Adrenal gland (tissue), 12 donors: ENCODE results near the gene CMTM4. TPM values are rescaled to one million over a fixed set of nuclear protein-coding genes. Genes with fewer than 3 reads are reported as not detected.
A peak's percentile ranks its signal among the peaks of the same experiment; 100 is the strongest.

Experiments
- DNase-seq, 7 donors: peaks; one replicate each; pipeline ENCODE4 v3.0.0-alpha.2; 2019 to 2020
- H3K27ac ChIP-seq, 5 donors: fragments of 200-600 bp; sonication (generic) in 4 of 5; 1 replicate in 3 of 5; 2 replicates in 2 of 5; pipeline versions ENCODE4 v1.5.1 to v1.8.0; 2016 to 2020; ENCODE audit warnings: mild to moderate bottlenecking in 1 of 5
- H3K27me3 ChIP-seq: fragments of 200-600 bp; 2 replicates; pipeline ENCODE4 v1.8.0; 2021
- H3K36me3 ChIP-seq, 2 donors: fragments of 200-600 bp; replicated peaks in 1 of 2; 1 replicate in 1 of 2; 2 replicates in 1 of 2; pipeline versions ENCODE4 v1.5.1 to v1.8.0; 2018 to 2022
- H3K4me1 ChIP-seq, 2 donors: fragments of 200-600 bp; replicated peaks in 1 of 2; 1 replicate in 1 of 2; 2 replicates in 1 of 2; pipeline versions ENCODE4 v1.5.1 to v1.8.0; 2018 to 2021
- H3K4me3 ChIP-seq, 4 donors: fragments of 200-600 bp; sonication (generic) in 3 of 4; one replicate each; pipeline ENCODE4 v1.5.1; 2016 to 2018
- H3K9me3 ChIP-seq, 3 donors: fragments of 200-600 bp; sonication (generic) in 1 of 3; replicated peaks in 1 of 3; 1 replicate in 2 of 3; 2 replicates in 1 of 3; pipeline versions ENCODE4 v1.5.1 to v1.8.0; 2016 to 2021
- POLR2A ChIP-seq, 2 donors: fragments of 450-650 bp; IDR thresholded peaks; one replicate each; pipeline ENCODE4 v1.6.1; 2017; ENCODE audit warnings: antibody characterized with exemption in 2 of 2, mild to moderate bottlenecking in 2 of 2, moderate library complexity in 1 of 2
- WGBS, 4 donors: extraction: QIAGEN DNeasy Blood & Tissue Kit in 2 of 4; methylation state at CpG; one replicate each; pipeline versions ENCODE4 v1.1.5 to v1.1.7; 2013 to 2017; 5-methylcytosine and 5-hydroxymethylcytosine counted together
- intact Hi-C, 2 donors: fragments of 100-400 bp; cut with DNase I; formaldehyde crosslinking; loops; one replicate each; pipeline versions ENCODE4 v1.14.1 to v1.15.0; 2022 to 2023
- polyA plus RNA-seq, 3 donors: library from polyadenylated mRNA; stranded (reverse); fragments of 200-250 nt in 2 of 3; fragments of 350-450 nt in 1 of 3; fragmentation: Illumina TruSeq in 1 of 3; extraction: RNeasy Lipid Tissue Mini Kit (QIAGEN cat#74804) in 1 of 3; gene quantifications; one replicate each; pipeline ENCODE4 v1.2.3, GENCODE V29; 2013 to 2014
- total RNA-seq, 9 donors: library from RNA; depleted of rRNA in 4 of 9; stranded (reverse); fragments of >200 nt in 4 of 9; fragments of 120-200 nt in 1 of 9; fragmentation: NEBNext Ultra II Directional in 1 of 9; extraction: Animal tissue kit (Norgen Biotek cat#: 25700) in 1 of 9; gene quantifications; one replicate each; pipeline versions ENCODE4 v1.1.0 to v1.2.4, GENCODE V29; 2013 to 2023
- TF ChIP-seq, protein P1 (sequence below), 6 experiments: fragments of 450-650 bp in 4 of 6; fragments of 200-600 bp in 2 of 6; sonication (generic) in 1 of 6; IDR thresholded peaks; 1 replicate in 5 of 6; 2 replicates in 1 of 6; pipeline versions ENCODE4 v1.5.1 to v1.8.0; 2016 to 2021; ENCODE audit warnings: antibody characterized with exemption in 6 of 6, mild to moderate bottlenecking in 2 of 6, moderate library complexity in 1 of 6
- donor health status: healthy with polysubstance abuse.
- donor health status: Bipolar disorder and iron deficiency.
- donor health status: DM: yes; HTN: yes; CAD: no.
- donor health status: DM: no; HTN: no; CAD: no.
- donor health status: DM: no; HTN: no; CAD: no.
- donor health status: DM: yes; HTN: yes; CAD: no.

The CMTM4 gene
- total and polyA plus RNA-seq, 12 donors = 9.2 to 35.3 (median 20.0) TPM

DNA sequence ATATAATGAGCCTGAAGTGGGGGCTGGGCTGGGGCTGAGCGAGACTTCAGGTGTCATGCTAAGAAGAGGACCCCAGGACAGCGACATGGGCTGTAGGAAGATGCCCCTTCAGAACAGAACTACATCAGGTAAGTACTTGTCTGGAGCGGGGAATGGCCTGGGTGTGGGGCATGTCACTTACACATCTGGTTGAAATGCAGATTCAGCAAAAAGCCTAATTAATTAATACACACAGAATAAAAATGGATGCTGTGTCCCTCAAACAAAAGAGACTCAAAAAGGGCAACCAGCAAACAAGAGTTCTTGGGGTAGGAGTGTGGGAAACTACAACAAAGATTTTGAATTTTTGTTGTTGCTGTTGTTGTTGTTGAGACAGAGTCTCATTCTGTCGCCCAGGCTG lies 105.5 kb downstream of the CMTM4 start:
- Histone ChIP-seq H3K4me3 (no peak overlapping the region), H3K27me3 (no peaks in the 10 kb centered on the region), H3K9me3 (no peaks in the 10 kb centered on the region), H3K4me1 (no peaks in the 10 kb centered on the region), H3K27ac (no peak overlapping the region), H3K36me3 (no peaks in the 10 kb centered on the region)
- TF ChIP-seq POLR2A (IDR thresholded peaks at IDR 0.05) = no peak
- TF ChIP-seq, protein P1, sequence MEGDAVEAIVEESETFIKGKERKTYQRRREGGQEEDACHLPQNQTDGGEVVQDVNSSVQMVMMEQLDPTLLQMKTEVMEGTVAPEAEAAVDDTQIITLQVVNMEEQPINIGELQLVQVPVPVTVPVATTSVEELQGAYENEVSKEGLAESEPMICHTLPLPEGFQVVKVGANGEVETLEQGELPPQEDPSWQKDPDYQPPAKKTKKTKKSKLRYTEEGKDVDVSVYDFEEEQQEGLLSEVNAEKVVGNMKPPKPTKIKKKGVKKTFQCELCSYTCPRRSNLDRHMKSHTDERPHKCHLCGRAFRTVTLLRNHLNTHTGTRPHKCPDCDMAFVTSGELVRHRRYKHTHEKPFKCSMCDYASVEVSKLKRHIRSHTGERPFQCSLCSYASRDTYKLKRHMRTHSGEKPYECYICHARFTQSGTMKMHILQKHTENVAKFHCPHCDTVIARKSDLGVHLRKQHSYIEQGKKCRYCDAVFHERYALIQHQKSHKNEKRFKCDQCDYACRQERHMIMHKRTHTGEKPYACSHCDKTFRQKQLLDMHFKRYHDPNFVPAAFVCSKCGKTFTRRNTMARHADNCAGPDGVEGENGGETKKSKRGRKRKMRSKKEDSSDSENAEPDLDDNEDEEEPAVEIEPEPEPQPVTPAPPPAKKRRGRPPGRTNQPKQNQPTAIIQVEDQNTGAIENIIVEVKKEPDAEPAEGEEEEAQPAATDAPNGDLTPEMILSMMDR (IDR thresholded peaks at IDR 0.05) = no peak
- peak in 1 of 7 donors; percentile 38 for DNase-seq
- 93 to 94% (median 93%) methylated on average over 4 of the region's 4 CpGs for WGBS, 4 donors
- intact Hi-C loops = no loop called here

DNA sequence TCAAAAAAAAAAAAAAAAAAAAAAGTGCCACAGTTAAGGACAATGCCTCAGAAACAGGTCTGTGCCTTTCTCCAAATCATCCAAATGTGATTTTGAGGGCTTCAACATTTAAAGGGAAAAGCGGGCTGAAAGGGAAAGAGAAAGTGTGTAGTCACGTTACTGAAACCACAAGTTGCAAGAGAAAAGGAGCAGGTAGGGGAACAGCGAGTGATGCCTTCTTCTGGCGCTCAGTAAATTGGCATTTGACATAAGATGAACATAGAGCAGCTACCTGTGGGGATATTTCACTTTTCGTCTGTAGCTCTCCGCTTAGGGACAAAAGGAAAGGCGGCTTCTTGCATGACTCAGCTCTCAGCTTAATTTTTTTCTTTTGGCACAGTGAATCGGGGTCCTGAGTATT lies 106.2 kb downstream of the CMTM4 start:
- Histone ChIP-seq H3K4me3 (no peak overlapping the region), H3K4me1 (peaks cover 0 to 7% of the 10 kb centered on the region in 2 donors), H3K9me3 (no peaks in the 10 kb centered on the region), H3K27ac (no peak overlapping the region), H3K27me3 (no peaks in the 10 kb centered on the region), H3K36me3 (no peaks in the 10 kb centered on the region)
- intact Hi-C loops = no loop called here
- WGBS, 4 donors = 62 to 83% (median 78%) methylated on average over 8 of the region's 8 CpGs
- DNase-seq = peak in 1 of 7 donors; percentile 7
- no peak for TF ChIP-seq POLR2A (IDR thresholded peaks at IDR 0.05)
- TF ChIP-seq, protein P1 (IDR thresholded peaks at IDR 0.05) = no peak

GRCh38 chr16:66588981-66589713 lies 107.4 kb downstream of the CMTM4 start:
- Histone ChIP-seq H3K36me3 (no peaks in the 10 kb centered on the region), H3K9me3 (no peaks in the 10 kb centered on the region), H3K27ac (no peak overlapping the region), H3K4me1 (peaks cover 0 to 8% of the 10 kb centered on the region in 2 donors), H3K4me3 (no peak overlapping the region), H3K27me3 (no peaks in the 10 kb centered on the region)
- no peak for TF ChIP-seq POLR2A (IDR thresholded peaks at IDR 0.05)
- TF ChIP-seq, protein P1 (IDR thresholded peaks at IDR 0.05) = peak; percentile 13 to 59 (median 54)
- WGBS, 4 donors = 82 to 96% (median 92%) methylated on average over 4 to 8 of the region's 8 CpGs
- intact Hi-C loops = no loop called here
- DNase-seq = peak in 4 of 7 donors; percentile 25 to 59 (median 39)

DNA sequence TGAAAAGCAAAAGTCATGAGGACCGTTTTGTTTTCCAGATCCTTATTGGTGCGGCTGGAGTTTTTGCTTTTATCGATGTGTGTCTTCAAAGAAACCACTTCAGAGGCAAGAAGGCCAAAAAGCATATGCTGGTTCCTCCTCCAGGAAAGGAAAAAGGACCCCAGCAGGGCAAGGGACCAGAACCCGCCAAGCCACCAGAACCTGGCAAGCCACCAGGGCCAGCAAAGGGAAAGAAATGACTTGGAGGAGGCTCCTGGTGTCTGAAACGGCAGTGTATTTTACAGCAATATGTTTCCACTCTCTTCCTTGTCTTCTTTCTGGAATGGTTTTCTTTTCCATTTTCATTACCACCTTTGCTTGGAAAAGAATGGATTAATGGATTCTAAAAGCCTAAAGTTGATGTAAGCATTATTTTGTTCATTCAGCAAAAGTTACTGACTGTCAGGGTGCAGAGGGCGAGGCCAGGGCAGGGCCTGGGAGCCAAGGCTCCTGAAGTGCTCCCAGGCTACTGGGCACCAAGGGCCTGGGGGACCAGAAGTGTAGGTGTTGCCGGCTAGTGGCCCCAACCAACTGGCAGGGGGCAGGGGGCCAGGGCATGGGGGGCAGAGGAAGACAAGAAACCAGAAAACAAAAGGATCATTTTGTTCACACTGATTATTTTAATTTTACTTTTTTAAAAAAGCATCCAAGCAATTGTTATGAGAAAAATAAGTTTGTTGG lies 108.5 kb downstream of the CMTM4 start:
- DNase-seq = no peak
- H3K4me1 ChIP-seq = peaks cover 0 to 8% of the 10 kb centered on the region in 2 donors
- WGBS, 4 donors = 69 to 77% (median 75%) methylated on average over 7 of the region's 7 CpGs
- no peak overlapping the region for H3K4me3 ChIP-seq
- no peaks in the 10 kb centered on the region for H3K9me3 ChIP-seq
- H3K27ac ChIP-seq = no peak overlapping the region
- no peaks in the 10 kb centered on the region for H3K27me3 ChIP-seq
- TF ChIP-seq, protein P1 (IDR thresholded peaks at IDR 0.05) = no peak
- TF ChIP-seq POLR2A (IDR thresholded peaks at IDR 0.05) = no peak
- no peaks in the 10 kb centered on the region for H3K36me3 ChIP-seq
- intact Hi-C loops = no loop called here
